ENCODE data around the gene PTPRE.

- TF ChIP-seq POLR2A (IDR thresholded peaks at IDR 0.05) (no peak), CTCF (IDR thresholded peaks at IDR 0.05) (no peak)
Observed at GRCh38 chr10:127897177-127897576, 9.7 kb upstream of the PTPRE start.
